Thyroid gland (tissue), 4 donors: ENCODE results near the gene PCDHB7. TPM values are rescaled to one million over a fixed set of nuclear protein-coding genes. Genes with fewer than 3 reads are reported as not detected.
"Not testable (repeated sequence)": the region's sequence is repeated elsewhere in the genome, so short reads cannot be mapped to it uniquely, and the experiment has no call there.

ENCODE experiments used
- DNase-seq, 2 donors: peaks; one replicate each; pipeline ENCODE4 v3.0.0-alpha.2; 2019
- H3K27ac ChIP-seq, 3 donors: fragments of 200-600 bp; sonication (generic); 1 replicate in 2 of 3; 2 replicates in 1 of 3; pipeline ENCODE4 v1.5.1; 2016 to 2019; ENCODE audit warnings: mild to moderate bottlenecking in 1 of 3, moderate library complexity in 1 of 3
- H3K27me3 ChIP-seq: fragments of 200-600 bp; sonication (generic); one replicate; pipeline ENCODE4 v1.5.1; 2019
- H3K36me3 ChIP-seq, 2 donors: fragments of 200-600 bp; sonication (generic); one replicate each; pipeline ENCODE4 v1.5.1; 2016 to 2019
- H3K4me1 ChIP-seq, 2 donors: fragments of 200-600 bp; sonication (generic); one replicate each; pipeline ENCODE4 v1.5.1; 2017 to 2019
- H3K4me3 ChIP-seq, 3 donors: fragments of 200-600 bp; sonication (generic); replicated peaks in 1 of 3; 1 replicate in 2 of 3; 2 replicates in 1 of 3; pipeline ENCODE4 v1.5.1; 2016; ENCODE audit warnings: mild to moderate bottlenecking in 1 of 3
- H3K9me3 ChIP-seq: fragments of 200-600 bp; sonication (generic); one replicate; pipeline ENCODE4 v1.5.1; 2017
- CTCF ChIP-seq, 6 experiments: fragments of 200-600 bp in 3 of 6; fragments of 450-650 bp in 3 of 6; sonication (generic) in 3 of 6; IDR thresholded peaks; one replicate each; pipeline ENCODE4 v1.5.1; 2016 to 2019; ENCODE audit warnings: antibody characterized with exemption in 6 of 6, mild to moderate bottlenecking in 2 of 6, inconsistent platforms in 1 of 6, moderate library complexity in 1 of 6
- POLR2A ChIP-seq, 2 donors: fragments of 450-650 bp; IDR thresholded peaks; one replicate each; pipeline ENCODE4 v1.6.1; 2017; ENCODE audit warnings: antibody characterized with exemption in 2 of 2, mild to moderate bottlenecking in 2 of 2, moderate library complexity in 1 of 2
- WGBS, 2 donors: methylation state at CpG; one replicate each; pipeline ENCODE4 v1.1.5; 2017; 5-methylcytosine and 5-hydroxymethylcytosine counted together
- intact Hi-C: fragments of 100-400 bp; cut with DNase I; formaldehyde crosslinking; loops from one replicate; pipeline ENCODE4 v1.15.1; 2023
- total RNA-seq, 4 donors: library from RNA; depleted of rRNA; stranded (reverse); fragments of >200 nt; gene quantifications; one replicate each; pipeline ENCODE4 v1.2.3, GENCODE V29; 2016

The PCDHB7 gene
- total RNA-seq, 4 donors from 2014 or later = 0.67 to 2.8 (median 2.1) TPM

GRCh38 chr5:141174291-141175104 lies 2.1 kb downstream of the PCDHB7 start:
- 30 to 65% methylated on average over 55 to 76 of the region's 79 CpGs for WGBS, 2 donors
- H3K4me1 ChIP-seq, intact Hi-C loops, H3K9me3 ChIP-seq, H3K27me3 ChIP-seq, H3K27ac ChIP-seq, DNase-seq, H3K36me3 ChIP-seq, H3K4me3 ChIP-seq: not testable (repeated sequence)

DNA sequence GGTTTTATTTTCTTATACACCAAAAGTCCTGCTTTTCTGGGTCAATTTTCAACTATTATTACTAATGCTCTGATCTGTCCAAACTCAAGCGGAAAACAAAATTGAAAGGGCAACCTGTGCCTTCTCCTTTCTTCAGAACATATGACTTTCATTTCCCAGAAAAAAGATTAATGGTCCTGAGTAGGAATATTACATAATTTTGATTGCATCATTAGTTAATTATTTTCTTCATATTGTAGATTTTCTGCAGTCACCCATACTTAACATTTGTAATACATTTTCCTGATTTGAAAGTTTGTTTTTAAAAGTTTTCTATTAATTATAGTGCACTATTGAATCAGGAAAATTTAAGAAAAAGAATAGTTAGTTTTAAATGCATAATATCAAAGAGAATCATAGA lies 3.5 kb downstream of the PCDHB7 start:
- no peaks in the 10 kb centered on the region for H3K9me3 ChIP-seq
- H3K36me3 ChIP-seq = no peaks in the 10 kb centered on the region
- no peaks in the 10 kb centered on the region for H3K27me3 ChIP-seq
- no peak overlapping the region for H3K27ac ChIP-seq
- H3K4me3 ChIP-seq = no peak overlapping the region
- no peak for TF ChIP-seq POLR2A (IDR thresholded peaks at IDR 0.05)
- no peak for TF ChIP-seq CTCF (IDR thresholded peaks at IDR 0.05)
- no peak for DNase-seq
- H3K4me1 ChIP-seq = no peaks in the 10 kb centered on the region
- 44 to 66% methylated on average over 1 of the region's 1 CpG for WGBS, 2 donors
- intact Hi-C loops = no loop called here

- H3K27me3 ChIP-seq, H3K4me3 ChIP-seq, H3K36me3 ChIP-seq, H3K27ac ChIP-seq, intact Hi-C loops, H3K9me3 ChIP-seq, H3K4me1 ChIP-seq, DNase-seq: not testable (repeated sequence)
- 24 to 49% methylated on average over 14 to 17 of the region's 18 CpGs for WGBS, 2 donors
Measured at GRCh38 chr5:141177577-141178191, 5.2 kb downstream of the PCDHB7 start, which contains the start of gene PCDHB8. PCDHB8 (plus strand) TSS chr5:141177790; CDS start chr5:141178035, 245 bp downstream.

DNA sequence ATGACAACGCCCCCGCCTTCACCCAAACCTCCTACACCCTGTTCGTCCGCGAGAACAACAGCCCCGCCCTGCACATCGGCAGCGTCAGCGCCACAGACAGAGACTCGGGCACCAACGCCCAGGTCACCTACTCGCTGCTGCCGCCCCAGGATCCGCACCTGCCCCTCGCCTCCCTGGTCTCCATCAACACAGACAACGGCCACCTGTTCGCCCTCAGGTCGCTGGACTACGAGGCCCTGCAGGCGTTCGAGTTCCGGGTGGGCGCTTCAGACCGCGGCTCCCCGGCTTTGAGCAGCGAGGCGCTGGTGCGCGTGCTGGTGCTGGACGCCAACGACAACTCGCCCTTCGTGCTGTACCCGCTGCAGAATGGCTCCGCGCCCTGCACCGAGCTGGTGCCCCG lies 6.9 kb downstream of the PCDHB7 start:
- H3K36me3 ChIP-seq, H3K4me3 ChIP-seq, H3K9me3 ChIP-seq, H3K27me3 ChIP-seq, intact Hi-C loops, H3K4me1 ChIP-seq, DNase-seq, H3K27ac ChIP-seq: not testable (repeated sequence)
- WGBS, 2 donors = 27 to 67% methylated on average over 35 of the region's 39 CpGs

DNA sequence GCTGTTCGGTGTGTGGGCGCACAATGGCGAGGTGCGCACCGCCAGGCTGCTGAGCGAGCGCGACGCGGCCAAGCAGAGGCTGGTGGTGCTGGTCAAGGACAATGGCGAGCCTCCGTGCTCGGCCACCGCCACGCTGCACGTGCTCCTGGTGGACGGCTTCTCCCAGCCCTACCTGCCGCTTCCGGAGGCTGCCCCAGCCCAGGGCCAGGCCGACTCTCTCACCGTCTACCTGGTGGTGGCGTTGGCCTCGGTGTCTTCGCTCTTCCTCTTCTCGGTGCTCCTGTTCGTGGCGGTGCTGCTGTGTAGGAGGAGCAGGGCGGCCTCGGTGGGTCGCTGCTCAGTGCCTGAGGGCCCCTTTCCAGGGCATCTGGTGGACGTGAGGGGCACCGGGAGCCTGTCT lies 7.4 kb downstream of the PCDHB7 start:
- intact Hi-C loops = not testable (repeated sequence)

GRCh38 chr5:141180313-141180712 lies 7.9 kb downstream of the PCDHB7 start:
- WGBS, 2 donors = 20 to 70% methylated on average over 1 of the region's 1 CpG
- no peaks in the 10 kb centered on the region for H3K36me3 ChIP-seq
- H3K4me1 ChIP-seq = no peaks in the 10 kb centered on the region
- intact Hi-C loops = no loop called here
- H3K9me3 ChIP-seq = no peaks in the 10 kb centered on the region
- H3K27me3 ChIP-seq = no peaks in the 10 kb centered on the region
- no peak overlapping the region for H3K4me3 ChIP-seq
- no peak for TF ChIP-seq CTCF (IDR thresholded peaks at IDR 0.05)
- no peak for TF ChIP-seq POLR2A (IDR thresholded peaks at IDR 0.05)
- DNase-seq = no peak
- no peak overlapping the region for H3K27ac ChIP-seq

More for the DNA sequence above, 7.4 kb downstream of the PCDHB7 start:
- H3K4me3 ChIP-seq, DNase-seq, H3K27ac ChIP-seq, H3K9me3 ChIP-seq, H3K36me3 ChIP-seq, H3K27me3 ChIP-seq, H3K4me1 ChIP-seq: not testable (repeated sequence)
- WGBS, 2 donors = 28 to 66% methylated on average over 5 to 14 of the region's 32 CpGs

GRCh38 chr5:141182248-141182647 lies 9.8 kb downstream of the PCDHB7 start, which contains the start of gene PCDHB16:
PCDHB16 (plus strand) TSS chr5:141182387; CDS start chr5:141182560, 173 bp downstream.
- no peaks in the 10 kb centered on the region for H3K36me3 ChIP-seq
- 9 to 18% methylated on average over 13 of the region's 13 CpGs for WGBS, 2 donors
- no peak within 1 kb of the TSS for H3K4me3 ChIP-seq
- DNase-seq = peak; percentile 13 to 34
- TF ChIP-seq CTCF (IDR thresholded peaks at IDR 0.05) (peak in 2 of 6 experiments; percentile 10 to 38), POLR2A (IDR thresholded peaks at IDR 0.05) (no peak)
- no peak within 1 kb of the TSS for H3K27ac ChIP-seq
- H3K27me3 ChIP-seq = no peaks in the 10 kb centered on the region
- H3K9me3 ChIP-seq = no peaks in the 10 kb centered on the region
- intact Hi-C loops = no loop called here
- H3K4me1 ChIP-seq = no peaks in the 10 kb centered on the region

GRCh38 chr5:141184117-141184855 lies 11.8 kb downstream of the PCDHB7 start:
- H3K27ac ChIP-seq, H3K36me3 ChIP-seq, H3K27me3 ChIP-seq, H3K9me3 ChIP-seq, DNase-seq, H3K4me1 ChIP-seq, H3K4me3 ChIP-seq, intact Hi-C loops: not testable (repeated sequence)
- WGBS, 2 donors = 25 to 54% methylated on average over 13 to 17 of the region's 69 CpGs
